ENCODE results near the gene TEX53. TPM values are rescaled to one million over a fixed set of nuclear protein-coding genes. Genes with fewer than 3 reads are reported as not detected.
A peak's percentile ranks its signal among the peaks of the same experiment; 100 is the strongest.

Gene TEX53
- total RNA-seq, 6 donors from 2014 or later: not detected

GRCh38 chr9:114691046-114691955, 33.7 kb upstream of the TEX53 start:
- ATAC-seq (ENCODE audit: low FRiP score in 2 of 2): peak in 1 of 2 donors; percentile 35
- 80 to 82% methylated on average over 11 of the region's 11 CpGs for WGBS, 2 donors

GRCh38 chr9:114690308-114690707, 32.7 kb upstream of the TEX53 start:
- Histone ChIP-seq H3K27me3 (no peaks in the 10 kb centered on the region), H3K27ac (no peak overlapping the region), H3K4me3 (no peak overlapping the region), H3K36me3 (no peaks in the 10 kb centered on the region), H3K9me3 (no peaks in the 10 kb centered on the region), H3K4me1 (peaks cover 0 to 3% (median 0%) of the 10 kb centered on the region in 4 donors)
- WGBS, 2 donors: 88 to 91% methylated on average over 4 of the region's 4 CpGs
- TF ChIP-seq, protein P1, sequence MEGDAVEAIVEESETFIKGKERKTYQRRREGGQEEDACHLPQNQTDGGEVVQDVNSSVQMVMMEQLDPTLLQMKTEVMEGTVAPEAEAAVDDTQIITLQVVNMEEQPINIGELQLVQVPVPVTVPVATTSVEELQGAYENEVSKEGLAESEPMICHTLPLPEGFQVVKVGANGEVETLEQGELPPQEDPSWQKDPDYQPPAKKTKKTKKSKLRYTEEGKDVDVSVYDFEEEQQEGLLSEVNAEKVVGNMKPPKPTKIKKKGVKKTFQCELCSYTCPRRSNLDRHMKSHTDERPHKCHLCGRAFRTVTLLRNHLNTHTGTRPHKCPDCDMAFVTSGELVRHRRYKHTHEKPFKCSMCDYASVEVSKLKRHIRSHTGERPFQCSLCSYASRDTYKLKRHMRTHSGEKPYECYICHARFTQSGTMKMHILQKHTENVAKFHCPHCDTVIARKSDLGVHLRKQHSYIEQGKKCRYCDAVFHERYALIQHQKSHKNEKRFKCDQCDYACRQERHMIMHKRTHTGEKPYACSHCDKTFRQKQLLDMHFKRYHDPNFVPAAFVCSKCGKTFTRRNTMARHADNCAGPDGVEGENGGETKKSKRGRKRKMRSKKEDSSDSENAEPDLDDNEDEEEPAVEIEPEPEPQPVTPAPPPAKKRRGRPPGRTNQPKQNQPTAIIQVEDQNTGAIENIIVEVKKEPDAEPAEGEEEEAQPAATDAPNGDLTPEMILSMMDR (IDR thresholded peaks at IDR 0.05): no peak
- TF ChIP-seq POLR2AphosphoS5 (IDR thresholded peaks at IDR 0.05) (no peak), EP300 (IDR thresholded peaks at IDR 0.05) (no peak), POLR2A (IDR thresholded peaks at IDR 0.05) (no peak)
- DNase-seq (no peak), ATAC-seq (ENCODE audit: low FRiP score in 2 of 2) (no peak)

More at GRCh38 chr9:114691046-114691955, 33.7 kb upstream of the TEX53 start:
- Histone ChIP-seq H3K4me1 (peaks cover 0 to 3% (median 0%) of the 10 kb centered on the region in 4 donors), H3K27ac (peak overlapping the region in 1 of 4 donors; percentile 33), H3K36me3 (no peaks in the 10 kb centered on the region), H3K4me3 (no peak overlapping the region), H3K9me3 (no peaks in the 10 kb centered on the region), H3K27me3 (no peaks in the 10 kb centered on the region)
- TF ChIP-seq POLR2A (IDR thresholded peaks at IDR 0.05) (no peak), EP300 (IDR thresholded peaks at IDR 0.05) (no peak), POLR2AphosphoS5 (IDR thresholded peaks at IDR 0.05) (no peak)
- TF ChIP-seq, protein P1 (IDR thresholded peaks at IDR 0.05): no peak
- DNase-seq: no peak

- TF ChIP-seq POLR2AphosphoS5 (IDR thresholded peaks at IDR 0.05): no peak
- no peak for TF ChIP-seq POLR2A (IDR thresholded peaks at IDR 0.05)
- TF ChIP-seq EP300 (IDR thresholded peaks at IDR 0.05): no peak
- TF ChIP-seq, protein P1 (IDR thresholded peaks at IDR 0.05): no peak
- no peak for ATAC-seq (ENCODE audit: low FRiP score in 2 of 2)
Measured at GRCh38 chr9:114689813-114690212, 32.2 kb upstream of the TEX53 start.

DNA sequence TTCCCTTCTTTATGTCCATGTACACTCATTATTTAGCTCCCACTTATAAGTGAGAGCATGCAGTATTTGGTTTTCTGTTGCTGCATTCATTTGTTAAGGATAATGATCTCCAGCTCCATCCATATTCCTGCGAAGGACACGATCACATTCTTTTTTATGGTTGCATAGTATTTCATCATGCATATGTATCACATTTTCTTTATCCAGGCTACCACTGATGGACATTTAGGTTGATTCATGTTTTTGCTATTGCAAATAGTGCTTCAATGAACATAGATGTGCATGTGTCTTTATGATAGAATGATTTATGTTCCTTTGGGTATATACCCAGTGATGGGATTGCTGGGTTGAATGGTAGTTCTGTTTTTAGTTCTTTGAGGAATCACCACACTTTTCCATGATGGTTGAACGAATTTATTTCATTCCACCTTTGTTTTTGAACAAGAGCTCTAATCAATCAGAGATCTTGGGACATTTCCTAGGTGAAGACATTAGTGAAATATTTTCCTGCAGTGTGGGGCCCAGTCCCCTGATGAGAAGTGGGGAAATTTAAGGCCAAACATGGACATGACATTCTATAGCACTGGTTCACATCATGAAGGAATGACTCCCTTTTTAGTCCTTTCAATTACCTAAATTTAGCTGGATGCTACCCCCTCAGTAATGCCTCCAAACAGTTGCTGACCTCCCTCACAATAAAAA, 31.5 kb upstream of the TEX53 start:
- no peak overlapping the region for H3K27ac ChIP-seq
- DNase-seq (no peak), ATAC-seq (ENCODE audit: low FRiP score in 2 of 2) (no peak)
- no peak for TF ChIP-seq EP300 (IDR thresholded peaks at IDR 0.05)
- TF ChIP-seq, protein P1 (IDR thresholded peaks at IDR 0.05): no peak
- no peak for TF ChIP-seq POLR2AphosphoS5 (IDR thresholded peaks at IDR 0.05)
- no peaks in the 10 kb centered on the region for H3K36me3 ChIP-seq
- H3K27me3 ChIP-seq: no peaks in the 10 kb centered on the region
- H3K9me3 ChIP-seq: no peaks in the 10 kb centered on the region
- H3K4me1 ChIP-seq: peaks cover 0 to 3% (median 0%) of the 10 kb centered on the region in 4 donors
- WGBS, 2 donors: 87 to 90% methylated on average over 3 of the region's 3 CpGs
- no peak overlapping the region for H3K4me3 ChIP-seq

More at GRCh38 chr9:114689813-114690212, 32.2 kb upstream of the TEX53 start:
- WGBS, 2 donors: 87 to 93% methylated on average over 7 of the region's 7 CpGs
- Histone ChIP-seq H3K36me3 (no peaks in the 10 kb centered on the region), H3K4me1 (peaks cover 0 to 3% (median 0%) of the 10 kb centered on the region in 4 donors), H3K4me3 (no peak overlapping the region), H3K27me3 (no peaks in the 10 kb centered on the region), H3K9me3 (no peaks in the 10 kb centered on the region), H3K27ac (no peak overlapping the region)
- no peak for DNase-seq
